ENCODE data around the gene VPS25. TPM values are rescaled to one million over a fixed set of nuclear protein-coding genes. Genes with fewer than 3 reads are reported as not detected.

VPS25 gene
- total RNA-seq, 1 experiment from 2014 or later = 48.4 TPM

- Histone ChIP-seq H3K4me1 (replicated peaks; ENCODE audit: insufficient read depth) (peaks cover 12% of the 10 kb centered on the region), H3K4me3 (no peak overlapping the region), H3K9me3 (ENCODE audit: insufficient read depth, low read depth) (no peaks in the 10 kb centered on the region), H3K27ac (no peak overlapping the region), H4K20me1 (ENCODE audit: insufficient read depth) (no peaks in the 10 kb centered on the region), H3K36me3 (ENCODE audit: low read depth) (peaks cover 6% of the 10 kb centered on the region; the same call in 1 of the 2 replicates), H3F3A (ENCODE audit: insufficient read depth, low read depth) (peaks cover 10% of the 10 kb centered on the region), H3K9me2 (ENCODE audit: insufficient read depth) (no peaks in the 10 kb centered on the region), H3K4me2 (no peak overlapping the region), H2AFZ (no peak overlapping the region), H3K27me3 (ENCODE audit: insufficient read depth, low read depth) (no peaks in the 10 kb centered on the region), H3K79me2 (ENCODE audit: low read depth) (peaks cover 22% of the 10 kb centered on the region)
- ChIA-PET POLR2A (ENCODE audit: unreplicated experiment) (interaction anchor here (0.6 kb wide), 1 partner anchor 22 kb away, joined by 4 read pairs; no protein-coding TSS in a partner anchor), CTCF (no interaction called here)
- TF ChIP-seq, protein P1, sequence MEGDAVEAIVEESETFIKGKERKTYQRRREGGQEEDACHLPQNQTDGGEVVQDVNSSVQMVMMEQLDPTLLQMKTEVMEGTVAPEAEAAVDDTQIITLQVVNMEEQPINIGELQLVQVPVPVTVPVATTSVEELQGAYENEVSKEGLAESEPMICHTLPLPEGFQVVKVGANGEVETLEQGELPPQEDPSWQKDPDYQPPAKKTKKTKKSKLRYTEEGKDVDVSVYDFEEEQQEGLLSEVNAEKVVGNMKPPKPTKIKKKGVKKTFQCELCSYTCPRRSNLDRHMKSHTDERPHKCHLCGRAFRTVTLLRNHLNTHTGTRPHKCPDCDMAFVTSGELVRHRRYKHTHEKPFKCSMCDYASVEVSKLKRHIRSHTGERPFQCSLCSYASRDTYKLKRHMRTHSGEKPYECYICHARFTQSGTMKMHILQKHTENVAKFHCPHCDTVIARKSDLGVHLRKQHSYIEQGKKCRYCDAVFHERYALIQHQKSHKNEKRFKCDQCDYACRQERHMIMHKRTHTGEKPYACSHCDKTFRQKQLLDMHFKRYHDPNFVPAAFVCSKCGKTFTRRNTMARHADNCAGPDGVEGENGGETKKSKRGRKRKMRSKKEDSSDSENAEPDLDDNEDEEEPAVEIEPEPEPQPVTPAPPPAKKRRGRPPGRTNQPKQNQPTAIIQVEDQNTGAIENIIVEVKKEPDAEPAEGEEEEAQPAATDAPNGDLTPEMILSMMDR (conservative IDR thresholded peaks at IDR 0.05) = no peak
- TF ChIP-seq EZH2 (IDR thresholded peaks at IDR 0.05; ENCODE audit: low read depth) = no peak
- no peak for DNase-seq
- intact Hi-C loops (cut with micrococcal nuclease; ENCODE audit: unreplicated experiment) = no loop called here
- BruUV-seq (replicated peaks) = no TSS peak
Measured at GRCh38 chr17:42796066-42796758, 23.0 kb downstream of the VPS25 start.

DNA sequence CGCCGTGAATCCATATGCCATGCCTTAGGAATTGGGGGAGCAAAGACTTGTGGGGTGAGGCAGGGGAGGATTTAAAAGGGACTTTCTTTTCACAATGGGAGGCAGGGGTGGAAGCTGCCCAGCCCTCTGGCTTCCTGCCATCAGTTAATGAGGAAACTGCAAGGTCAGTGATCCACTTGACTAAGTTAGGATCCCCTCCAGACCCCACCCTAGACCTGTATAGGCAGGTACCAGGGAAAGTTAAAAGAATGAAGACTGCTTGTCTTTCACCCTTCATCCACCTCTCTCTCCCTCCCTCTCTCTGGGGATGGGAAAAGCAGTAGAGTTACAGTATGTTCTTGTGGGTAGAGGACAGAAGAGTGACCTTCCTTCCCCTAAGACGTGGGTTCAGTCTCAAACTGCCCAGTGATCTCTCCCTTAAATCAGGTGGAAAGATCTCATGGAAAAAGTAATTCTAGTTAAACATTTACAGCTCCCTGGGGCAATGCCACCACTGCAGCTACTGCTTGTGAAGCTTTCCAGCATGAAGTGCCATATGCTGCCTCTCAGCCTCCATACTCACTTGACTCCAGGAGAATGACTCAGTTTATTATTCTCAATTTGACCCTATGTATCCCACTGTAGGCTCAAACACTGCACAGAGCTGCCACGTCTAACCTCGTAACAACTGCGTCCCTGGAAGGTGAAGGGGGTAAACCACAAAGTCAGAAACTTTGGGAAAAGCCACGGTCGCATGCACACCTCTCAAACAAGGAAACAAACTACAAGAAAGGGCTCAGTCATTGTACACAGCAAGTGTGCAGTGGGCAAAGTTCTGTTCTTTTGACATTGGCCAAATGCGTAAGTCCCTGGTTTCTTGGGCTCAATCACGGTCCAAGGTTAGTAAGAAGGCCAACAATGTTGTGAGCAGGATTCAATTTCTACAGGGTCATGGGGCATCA lies 24.1 kb downstream of the VPS25 start:
- H3F3A ChIP-seq (ENCODE audit: insufficient read depth, low read depth) = 0 out of 2 replicates have a peak, but pooled peaks cover 4% of the 10 kb centered on the region
- no peak overlapping the region for H3K27ac ChIP-seq
- peak overlapping the region; percentile 88 for H3K4me3 ChIP-seq
- H3K4me1 ChIP-seq (replicated peaks; ENCODE audit: insufficient read depth) = peaks cover 12% of the 10 kb centered on the region
- H3K9me3 ChIP-seq (ENCODE audit: insufficient read depth, low read depth) = no peaks in the 10 kb centered on the region
- peak overlapping the region; percentile 95 for H3K4me2 ChIP-seq
- no peaks in the 10 kb centered on the region for H4K20me1 ChIP-seq (ENCODE audit: insufficient read depth)
- intact Hi-C loops (cut with micrococcal nuclease; ENCODE audit: unreplicated experiment) = no loop called here
- TF ChIP-seq, protein P1 (conservative IDR thresholded peaks at IDR 0.05) = no peak
- no peak for TF ChIP-seq EZH2 (IDR thresholded peaks at IDR 0.05; ENCODE audit: low read depth)
- TSS peak; percentile 85 for BruUV-seq (replicated peaks)
- peaks cover 22% of the 10 kb centered on the region for H3K79me2 ChIP-seq (ENCODE audit: low read depth)
- H3K27me3 ChIP-seq (ENCODE audit: insufficient read depth, low read depth) = no peaks in the 10 kb centered on the region
- peaks cover 6% of the 10 kb centered on the region; the same call in 1 of the 2 replicates for H3K36me3 ChIP-seq (ENCODE audit: low read depth)
- ChIA-PET POLR2A (ENCODE audit: unreplicated experiment) (interaction anchor here (0.6 to 0.7 kb wide), 3 partner anchors 24 to 563 kb away, joined by 3 to 9 read pairs (median 4); partner anchors contain the start of genes AARSD1 and VPS25), CTCF (interaction anchor here (0.6 kb wide), 1 partner anchor 381 kb away, joined by 3 read pairs; no protein-coding TSS in a partner anchor)
- peak overlapping the region; percentile 89; the same call in 1 of the 2 replicates for H2AFZ ChIP-seq
- H3K9me2 ChIP-seq (ENCODE audit: insufficient read depth) = no peaks in the 10 kb centered on the region
- no peak for DNase-seq

DNA sequence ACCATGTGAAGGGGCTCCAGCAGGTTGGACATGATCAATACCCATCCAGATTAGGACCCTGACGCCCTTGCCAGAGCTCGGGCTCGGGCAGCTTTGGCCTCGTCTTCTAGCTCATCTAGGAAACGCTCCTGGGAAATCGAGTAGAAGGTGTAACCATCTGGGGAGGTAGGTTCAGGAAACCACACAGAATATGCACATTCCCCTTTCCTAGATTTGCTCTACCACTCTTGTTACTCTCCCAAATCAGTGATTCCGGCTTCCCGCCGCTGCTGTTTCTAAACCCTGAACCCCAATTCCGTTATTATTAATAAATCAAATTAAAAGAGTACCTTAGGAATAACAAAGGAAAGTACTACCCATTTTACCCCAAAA lies 24.7 kb downstream of the VPS25 start:
- Histone ChIP-seq H2AFZ (peak overlapping the region; percentile 89), H3K4me1 (replicated peaks; ENCODE audit: insufficient read depth) (peaks cover 12% of the 10 kb centered on the region), H3K4me2 (peak overlapping the region; percentile 95), H3K36me3 (ENCODE audit: low read depth) (peaks cover 6% of the 10 kb centered on the region; the same call in 1 of the 2 replicates), H3F3A (ENCODE audit: insufficient read depth, low read depth) (no peaks in the 10 kb centered on the region), H3K79me2 (ENCODE audit: low read depth) (peaks cover 22% of the 10 kb centered on the region), H4K20me1 (ENCODE audit: insufficient read depth) (no peaks in the 10 kb centered on the region), H3K4me3 (peak overlapping the region; percentile 88), H3K27me3 (ENCODE audit: insufficient read depth, low read depth) (no peaks in the 10 kb centered on the region), H3K27ac (0 out of 2 replicates have a peak overlapping the region, but pooled peaks have one; percentile 41), H3K9me2 (ENCODE audit: insufficient read depth) (no peaks in the 10 kb centered on the region), H3K9me3 (ENCODE audit: insufficient read depth, low read depth) (no peaks in the 10 kb centered on the region)
- ChIA-PET POLR2A (ENCODE audit: unreplicated experiment) (interaction anchor here (0.5 to 0.7 kb wide), 4 partner anchors 25 to 793 kb away, joined by 3 to 9 read pairs (median 6); partner anchors contain the start of genes AARSD1 and VPS25), CTCF (interaction anchor here (0.7 kb wide), 1 partner anchor 1733 kb away, joined by 3 read pairs; no protein-coding TSS in a partner anchor)
- BruUV-seq (replicated peaks) = no TSS peak
- no peak for TF ChIP-seq EZH2 (IDR thresholded peaks at IDR 0.05; ENCODE audit: low read depth)
- TF ChIP-seq, protein P1 (conservative IDR thresholded peaks at IDR 0.05) = no peak
- intact Hi-C loops (cut with micrococcal nuclease; ENCODE audit: unreplicated experiment) = no loop called here
- no peak for DNase-seq

All from PC-9 (cell line).